Smooth muscle cell (in vitro differentiated cells): ENCODE results near the gene SLC5A8. TPM values are rescaled to one million over a fixed set of nuclear protein-coding genes. Genes with fewer than 3 reads are reported as not detected.

Experiments
- DNase-seq: peaks from one replicate; lab custom pipeline; 2025; ENCODE audit not compliant: unreplicated experiment; lab: John Stamatoyannopoulos, UW
- H2AFZ ChIP-seq: fragments of 200-600 bp; sonication (generic); 2 replicates; pipeline ENCODE4 v1.6.0; 2016; ENCODE audit warnings: antibody characterized with exemption, low read depth, mild to moderate bottlenecking
- H3F3A ChIP-seq: fragments of 200-600 bp; sonication (generic); 2 replicates; pipeline ENCODE4 v1.6.0; 2017; ENCODE audit warnings: antibody characterized with exemption, low read depth
- H3K27ac ChIP-seq: fragments of 200-600 bp; sonication (generic); 2 replicates; pipeline ENCODE4 v1.5.1; 2016; ENCODE audit warnings: low read depth, mild to moderate bottlenecking
- H3K27me3 ChIP-seq: fragments of 200-600 bp; sonication (generic); 2 replicates; pipeline ENCODE4 v1.6.1; 2016; ENCODE audit warnings: low read depth, mild to moderate bottlenecking
- H3K36me3 ChIP-seq: fragments of 200-600 bp; sonication (generic); 2 replicates; pipeline ENCODE4 v1.5.1; 2016; ENCODE audit warnings: low read depth
- H3K4me1 ChIP-seq: fragments of 200-600 bp; sonication (generic); 2 replicates; pipeline ENCODE4 v1.5.1; 2016; ENCODE audit warnings: low read depth
- H3K4me2 ChIP-seq: fragments of 200-600 bp; sonication (generic); 2 replicates; pipeline ENCODE4 v1.6.0; 2016; ENCODE audit warnings: mild to moderate bottlenecking
- H3K4me3 ChIP-seq: fragments of 200-600 bp; sonication (generic); 2 replicates; pipeline ENCODE4 v1.5.1; 2016; ENCODE audit warnings: mild to moderate bottlenecking
- H3K79me2 ChIP-seq: fragments of 200-600 bp; sonication (generic); 2 replicates; pipeline ENCODE4 v1.6.0; 2016; ENCODE audit warnings: low read depth, mild to moderate bottlenecking
- H3K9ac ChIP-seq: fragments of 200-600 bp; sonication (generic); 2 replicates; pipeline ENCODE4 v1.6.0; 2016; ENCODE audit warnings: low read depth
- H3K9me3 ChIP-seq: fragments of 200-600 bp; sonication (generic); replicated peaks from 2 replicates; pipeline ENCODE4 v1.5.1; 2016; ENCODE audit warnings: low read depth
- H4K20me1 ChIP-seq: fragments of 200-600 bp; sonication (generic); 2 replicates; pipeline ENCODE4 v1.6.0; 2016; ENCODE audit warnings: low read depth
- WGBS: methylation state at CpG from one replicate; pipeline ENCODE4 v1.1.7; 2016; ENCODE audit warnings: low lambda C conversion rate; 5-methylcytosine and 5-hydroxymethylcytosine counted together
- polyA plus RNA-seq: library from polyadenylated mRNA; unstranded; fragments of >200 nt; fragmentation: Nextera tagmentation; extraction: Ambion mirVana; gene quantifications from 2 replicates; pipeline ENCODE4 v1.2.1, GENCODE V29; 2016
- small RNA-seq: library from RNA; depleted of rRNA; stranded (forward); fragments of <200 nt; gene quantifications from one replicate; pipeline ENCODE3, GENCODE V24; 2014
- total RNA-seq: library from RNA; depleted of rRNA; stranded (reverse); fragments of >200 nt; gene quantifications from 2 replicates; pipeline ENCODE4 v1.2.3, GENCODE V29; 2014
- TF ChIP-seq, protein P1 (sequence below): fragments of 200-600 bp; sonication (generic); IDR thresholded peaks from 2 replicates; pipeline ENCODE4 v1.5.1; 2017; ENCODE audit warnings: borderline replicate concordance, mild to moderate bottlenecking, antibody characterized with exemption; ENCODE audit not compliant: insufficient read depth, poor library complexity, severe bottlenecking

Gene SLC5A8
- total and polyA plus RNA-seq, 2 experiments from 2014 or later: not detected

DNA sequence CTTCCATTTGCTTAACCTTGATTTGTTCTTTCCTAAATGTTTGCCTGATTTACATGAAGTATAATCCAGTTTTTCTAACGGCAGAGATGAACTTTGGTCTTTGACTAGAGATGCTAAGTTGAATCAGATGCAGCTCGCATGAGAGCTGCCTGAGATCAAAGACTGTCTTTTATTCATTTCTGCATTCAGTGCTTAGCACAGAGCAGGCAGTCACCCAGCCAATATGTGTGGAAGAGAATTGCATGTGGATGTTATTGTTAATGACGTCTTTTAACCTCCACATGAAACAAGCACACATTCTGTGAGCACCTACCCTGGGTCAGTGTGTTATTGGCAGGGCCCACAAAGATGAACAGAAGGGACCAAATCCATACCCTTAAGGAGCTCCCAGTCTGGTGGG is 99.2 kb downstream of the SLC5A8 start:
- H3K4me2 ChIP-seq: no peak overlapping the region

GRCh38 chr12:101108130-101108529 is 101.9 kb downstream of the SLC5A8 start:
- Histone ChIP-seq H3K27ac (no peak overlapping the region), H3K9ac (no peak overlapping the region), H2AFZ (no peak overlapping the region), H3K4me1 (no peaks in the 10 kb centered on the region), H3K36me3 (no peaks in the 10 kb centered on the region), H3K4me3 (no peak overlapping the region), H3K9me3 (no peaks in the 10 kb centered on the region), H3K79me2 (no peaks in the 10 kb centered on the region), H3F3A (no peaks in the 10 kb centered on the region), H4K20me1 (no peaks in the 10 kb centered on the region), H3K27me3 (no peaks in the 10 kb centered on the region), H3K4me2 (no peak overlapping the region)
- no peak for DNase-seq
- 93% methylated on average over 5 of the region's 5 CpGs for WGBS
- TF ChIP-seq, protein P1, sequence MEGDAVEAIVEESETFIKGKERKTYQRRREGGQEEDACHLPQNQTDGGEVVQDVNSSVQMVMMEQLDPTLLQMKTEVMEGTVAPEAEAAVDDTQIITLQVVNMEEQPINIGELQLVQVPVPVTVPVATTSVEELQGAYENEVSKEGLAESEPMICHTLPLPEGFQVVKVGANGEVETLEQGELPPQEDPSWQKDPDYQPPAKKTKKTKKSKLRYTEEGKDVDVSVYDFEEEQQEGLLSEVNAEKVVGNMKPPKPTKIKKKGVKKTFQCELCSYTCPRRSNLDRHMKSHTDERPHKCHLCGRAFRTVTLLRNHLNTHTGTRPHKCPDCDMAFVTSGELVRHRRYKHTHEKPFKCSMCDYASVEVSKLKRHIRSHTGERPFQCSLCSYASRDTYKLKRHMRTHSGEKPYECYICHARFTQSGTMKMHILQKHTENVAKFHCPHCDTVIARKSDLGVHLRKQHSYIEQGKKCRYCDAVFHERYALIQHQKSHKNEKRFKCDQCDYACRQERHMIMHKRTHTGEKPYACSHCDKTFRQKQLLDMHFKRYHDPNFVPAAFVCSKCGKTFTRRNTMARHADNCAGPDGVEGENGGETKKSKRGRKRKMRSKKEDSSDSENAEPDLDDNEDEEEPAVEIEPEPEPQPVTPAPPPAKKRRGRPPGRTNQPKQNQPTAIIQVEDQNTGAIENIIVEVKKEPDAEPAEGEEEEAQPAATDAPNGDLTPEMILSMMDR: no peak

More for the DNA sequence above, 99.2 kb downstream of the SLC5A8 start:
- no peaks in the 10 kb centered on the region for H3K9me3 ChIP-seq
- H3K79me2 ChIP-seq: no peaks in the 10 kb centered on the region
- no peaks in the 10 kb centered on the region for H3K36me3 ChIP-seq
- no peak overlapping the region for H2AFZ ChIP-seq
- H3F3A ChIP-seq: no peaks in the 10 kb centered on the region
- H3K27ac ChIP-seq: no peak overlapping the region
- no peaks in the 10 kb centered on the region for H3K27me3 ChIP-seq
- H3K4me1 ChIP-seq: no peaks in the 10 kb centered on the region
- DNase-seq: no peak
- no peak overlapping the region for H3K4me3 ChIP-seq
- no peaks in the 10 kb centered on the region for H4K20me1 ChIP-seq
- no peak overlapping the region for H3K9ac ChIP-seq
- WGBS: 99% methylated on average over 3 of the region's 3 CpGs
- TF ChIP-seq, protein P1: no peak

DNA sequence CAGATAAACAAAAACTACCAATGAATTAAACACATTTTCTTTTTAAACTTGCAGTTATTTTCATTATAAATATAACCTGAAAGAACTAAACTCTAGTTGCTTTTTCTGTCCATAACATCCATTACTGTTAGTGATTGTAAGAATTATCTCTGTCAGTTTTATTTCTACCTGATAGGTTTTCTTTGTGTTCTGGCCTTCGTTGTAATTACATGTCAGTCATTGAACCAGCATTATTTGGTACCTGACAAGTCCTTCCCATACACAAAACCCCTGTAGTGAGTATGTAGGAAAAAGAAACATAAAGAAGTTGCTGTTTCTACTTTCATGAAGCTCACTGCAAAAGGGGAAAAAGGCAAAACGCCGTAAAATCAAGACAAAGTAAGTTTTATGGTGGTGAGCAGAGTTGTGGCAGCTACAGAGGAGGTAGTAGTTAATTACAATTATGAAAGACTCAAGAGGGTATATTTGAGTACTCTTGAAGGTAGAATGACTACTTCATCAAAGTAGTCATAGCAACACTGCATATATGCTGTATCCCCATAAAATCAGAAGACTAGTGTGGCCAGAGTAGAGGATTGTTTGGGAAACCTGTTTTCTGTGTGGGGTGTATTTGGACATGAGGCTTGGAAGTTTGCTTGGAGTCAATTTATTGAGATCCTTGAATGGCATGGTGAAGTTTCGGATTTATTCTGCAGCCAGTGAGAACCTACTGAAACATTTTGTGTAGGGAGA is 102.8 kb downstream of the SLC5A8 start:
- H2AFZ ChIP-seq: no peak overlapping the region
- H3K4me3 ChIP-seq: no peak overlapping the region
- H3K27ac ChIP-seq: no peak overlapping the region
- no peaks in the 10 kb centered on the region for H3F3A ChIP-seq
- H3K79me2 ChIP-seq: no peaks in the 10 kb centered on the region
- no peaks in the 10 kb centered on the region for H3K36me3 ChIP-seq
- H3K4me1 ChIP-seq: no peaks in the 10 kb centered on the region
- no peak overlapping the region for H3K4me2 ChIP-seq
- TF ChIP-seq, protein P1: no peak
- no peaks in the 10 kb centered on the region for H4K20me1 ChIP-seq
- H3K27me3 ChIP-seq: no peaks in the 10 kb centered on the region
- no peak for DNase-seq
- no peak overlapping the region for H3K9ac ChIP-seq
- WGBS: 96% methylated on average over 4 of the region's 4 CpGs
- H3K9me3 ChIP-seq: no peaks in the 10 kb centered on the region

Small RNAs within 50 kb of the gene (small RNA-seq; reads per million reads assigned to genes)
- not detected for gene RNU6-768P

Other genes starting within 250 kb of the SLC5A8 start
- 11.9 and 12.0 TPM in 2 replicates for gene UTP20, start 69.9 kb upstream of the SLC5A8 start, total RNA-seq
- 1.6 and 1.7 TPM in 2 replicates for gene UTP20, start 69.9 kb upstream of the SLC5A8 start, polyA plus RNA-seq
- gene ARL1, start 197.5 kb upstream of the SLC5A8 start, total RNA-seq: 122 and 172 TPM in 2 replicates
- 74.4 and 93.2 TPM in 2 replicates for gene ARL1, start 197.5 kb upstream of the SLC5A8 start, polyA plus RNA-seq